ENCODE results near the gene CRIP1. TPM values are rescaled to one million over a fixed set of nuclear protein-coding genes. Genes with fewer than 3 reads are reported as not detected.

Gene CRIP1
- total RNA-seq, 1 experiment from 2014 or later, result 48.7 TPM

DNA sequence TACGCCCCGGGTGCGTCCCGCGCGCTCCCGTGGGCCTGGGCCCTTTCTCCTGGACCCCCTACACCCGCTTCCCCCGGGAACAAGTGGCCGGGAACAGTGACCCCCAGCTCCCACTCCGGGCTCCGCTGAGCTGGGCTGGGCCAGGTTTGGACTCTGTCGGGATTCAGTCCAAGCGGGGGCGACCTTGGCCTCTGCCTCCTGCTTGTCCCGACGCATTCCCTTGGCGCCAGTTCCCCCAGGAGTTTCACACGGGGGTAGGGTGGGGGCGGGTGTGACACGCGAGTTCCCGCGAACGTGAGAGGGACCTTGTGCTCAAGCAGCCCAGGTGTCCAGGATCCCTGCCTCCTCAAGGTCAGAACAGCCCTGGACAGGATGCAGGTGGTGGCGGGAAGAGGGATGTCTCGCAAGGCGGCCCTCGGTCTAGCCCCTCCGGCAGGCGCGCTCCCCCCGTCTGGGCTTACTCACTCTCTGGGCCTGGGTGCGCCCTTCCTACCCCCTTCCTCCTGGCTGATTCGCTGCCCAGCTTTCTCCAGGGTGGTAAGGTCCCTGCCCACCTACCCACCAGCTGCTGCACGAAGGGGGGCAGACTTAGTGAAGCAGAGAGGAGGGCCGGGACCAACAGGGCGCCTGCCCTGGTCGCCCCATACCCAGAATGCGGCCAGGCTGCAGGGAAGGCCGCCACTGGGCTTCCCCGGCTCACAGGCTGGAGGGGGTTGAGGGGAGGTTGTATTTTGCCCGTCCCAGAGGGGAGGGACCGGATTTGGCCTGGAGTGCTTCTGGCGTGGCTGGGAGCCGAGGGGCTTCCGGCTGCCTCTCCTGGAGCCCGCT is 11.2 kb upstream of the CRIP1 start:
- no peaks in the 10 kb centered on the region for H3K9me3 ChIP-seq (ENCODE audit: low read length)
- TSS peak; percentile 78 for BruUV-seq (replicated peaks)
- peaks cover 39% of the 10 kb centered on the region for H3K4me1 ChIP-seq (ENCODE audit: insufficient read depth, low read length)
- no peaks in the 10 kb centered on the region for H3F3A ChIP-seq (ENCODE audit: low read length, unreplicated experiment)
- peaks cover 8% of the 10 kb centered on the region for H3K79me2 ChIP-seq (ENCODE audit: low read length)
- no peaks in the 10 kb centered on the region for H3K36me3 ChIP-seq (ENCODE audit: low read depth, low read length)
- H2AFZ ChIP-seq (ENCODE audit: low read length), result peak overlapping the region; percentile 80
- no peaks in the 10 kb centered on the region for H4K20me1 ChIP-seq (ENCODE audit: low read length)
- H3K9me2 ChIP-seq (replicated peaks; ENCODE audit: low read length), result no peaks in the 10 kb centered on the region
- peak overlapping the region; percentile 69 for H3K27ac ChIP-seq (ENCODE audit: low read length)
- no peaks in the 10 kb centered on the region for H3K27me3 ChIP-seq (ENCODE audit: low read length)
- ATAC-seq (peak; percentile 23), DNase-seq (peak; percentile 58)
- CTCF ChIA-PET, result no interaction called here
- peak overlapping the region; percentile 66 for H3K9ac ChIP-seq (ENCODE audit: low read length)
- H3K4me2 ChIP-seq (ENCODE audit: low read length), result peak overlapping the region; percentile 85
- POLR2A ChIA-PET (ENCODE audit: unreplicated experiment), result interaction anchor here (0.6 kb wide), 1 partner anchor 19 kb away, joined by 3 read pairs; no protein-coding TSS in a partner anchor
- intact Hi-C loops (cut with micrococcal nuclease), result loop anchor here (2.0 kb wide), 1 partner anchor 45 kb away; no protein-coding TSS in a partner anchor
- TF ChIP-seq EZH2phosphoT487 (IDR thresholded peaks at IDR 0.05; ENCODE audit: borderline replicate concordance, low read length), result no peak
- TF ChIP-seq EZH2 (IDR thresholded peaks at IDR 0.05; ENCODE audit: low read length, unreplicated experiment), result no peak
- TF ChIP-seq, protein P1, sequence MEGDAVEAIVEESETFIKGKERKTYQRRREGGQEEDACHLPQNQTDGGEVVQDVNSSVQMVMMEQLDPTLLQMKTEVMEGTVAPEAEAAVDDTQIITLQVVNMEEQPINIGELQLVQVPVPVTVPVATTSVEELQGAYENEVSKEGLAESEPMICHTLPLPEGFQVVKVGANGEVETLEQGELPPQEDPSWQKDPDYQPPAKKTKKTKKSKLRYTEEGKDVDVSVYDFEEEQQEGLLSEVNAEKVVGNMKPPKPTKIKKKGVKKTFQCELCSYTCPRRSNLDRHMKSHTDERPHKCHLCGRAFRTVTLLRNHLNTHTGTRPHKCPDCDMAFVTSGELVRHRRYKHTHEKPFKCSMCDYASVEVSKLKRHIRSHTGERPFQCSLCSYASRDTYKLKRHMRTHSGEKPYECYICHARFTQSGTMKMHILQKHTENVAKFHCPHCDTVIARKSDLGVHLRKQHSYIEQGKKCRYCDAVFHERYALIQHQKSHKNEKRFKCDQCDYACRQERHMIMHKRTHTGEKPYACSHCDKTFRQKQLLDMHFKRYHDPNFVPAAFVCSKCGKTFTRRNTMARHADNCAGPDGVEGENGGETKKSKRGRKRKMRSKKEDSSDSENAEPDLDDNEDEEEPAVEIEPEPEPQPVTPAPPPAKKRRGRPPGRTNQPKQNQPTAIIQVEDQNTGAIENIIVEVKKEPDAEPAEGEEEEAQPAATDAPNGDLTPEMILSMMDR (conservative IDR thresholded peaks at IDR 0.05; ENCODE audit: low read depth, low read length), result no peak
- peak overlapping the region; percentile 82 for H3K4me3 ChIP-seq (ENCODE audit: low read length)

DNA sequence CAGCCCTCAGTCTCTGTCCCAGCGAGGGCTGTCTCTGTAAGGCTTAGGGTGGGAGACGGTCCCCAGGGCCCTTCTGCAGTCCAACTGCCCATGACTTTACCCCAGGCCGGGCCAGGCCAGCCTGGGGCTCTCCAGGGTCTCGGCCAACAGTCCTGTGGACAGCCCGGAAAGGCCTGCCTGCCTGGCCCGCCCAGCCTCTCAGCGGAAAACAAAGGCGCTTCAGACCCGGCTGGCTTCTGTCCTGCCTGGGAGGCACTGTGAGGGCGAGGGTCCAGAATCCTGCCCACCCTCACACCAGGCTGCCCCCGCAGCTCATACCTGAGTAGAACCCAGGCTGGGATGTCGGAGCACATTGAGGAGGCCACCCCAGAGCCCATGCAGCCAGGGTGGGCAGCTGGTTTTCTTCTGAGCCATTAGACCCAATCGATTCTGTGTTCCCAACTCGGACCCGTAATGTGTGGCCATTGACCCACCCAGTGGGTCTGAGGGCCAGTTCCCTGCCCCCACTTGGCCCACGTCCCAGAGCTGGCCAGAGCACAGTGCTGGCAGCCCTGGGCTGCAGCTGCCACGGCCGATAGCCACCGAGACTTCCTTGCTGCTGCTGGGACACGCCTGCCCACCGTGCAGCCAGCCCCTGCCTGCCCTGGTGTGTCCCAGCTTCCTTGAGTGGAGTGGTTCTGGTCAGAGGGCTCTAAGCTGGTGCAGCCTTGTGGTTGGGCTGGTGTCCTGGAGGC is 10.4 kb upstream of the CRIP1 start:
- Histone ChIP-seq H3K27ac (ENCODE audit: low read length) (peak overlapping the region; percentile 69), H3K9me3 (ENCODE audit: low read length) (no peaks in the 10 kb centered on the region), H3K4me1 (ENCODE audit: insufficient read depth, low read length) (peaks cover 46% of the 10 kb centered on the region), H3K27me3 (ENCODE audit: low read length) (no peaks in the 10 kb centered on the region), H3F3A (ENCODE audit: low read length, unreplicated experiment) (no peaks in the 10 kb centered on the region), H4K20me1 (ENCODE audit: low read length) (no peaks in the 10 kb centered on the region), H3K9me2 (replicated peaks; ENCODE audit: low read length) (no peaks in the 10 kb centered on the region), H3K36me3 (ENCODE audit: low read depth, low read length) (no peaks in the 10 kb centered on the region), H3K79me2 (ENCODE audit: low read length) (peaks cover 8% of the 10 kb centered on the region), H3K4me3 (ENCODE audit: low read length) (peak overlapping the region; percentile 82), H3K9ac (ENCODE audit: low read length) (peak overlapping the region; percentile 66), H3K4me2 (ENCODE audit: low read length) (peak overlapping the region; percentile 85), H2AFZ (ENCODE audit: low read length) (0 out of 2 replicates have a peak overlapping the region, but pooled peaks have one; percentile 35)
- ChIA-PET CTCF (no interaction called here), POLR2A (ENCODE audit: unreplicated experiment) (no interaction called here)
- no peak for TF ChIP-seq EZH2phosphoT487 (IDR thresholded peaks at IDR 0.05; ENCODE audit: borderline replicate concordance, low read length)
- TF ChIP-seq EZH2 (IDR thresholded peaks at IDR 0.05; ENCODE audit: low read length, unreplicated experiment), result no peak
- TF ChIP-seq, protein P1 (conservative IDR thresholded peaks at IDR 0.05; ENCODE audit: low read depth, low read length), result no peak
- intact Hi-C loops (cut with micrococcal nuclease), result no loop called here
- BruUV-seq (replicated peaks), result TSS peak; percentile 49
- ATAC-seq (peak; percentile 9), DNase-seq (peak; percentile 30)
